Ishikawa (cell line): ENCODE measurements around the gene SLC7A6.

Experiments
- CEBPB ChIP-seq: IDR thresholded peaks from 2 replicates; pipeline ENCODE4 v1.6.1; 2012
- CREB1 ChIP-seq: IDR thresholded peaks from 2 replicates; pipeline ENCODE4 v1.6.1; 2012; ENCODE audit warnings: low read depth
- EGR1 ChIP-seq: IDR thresholded peaks from 2 replicates; pipeline ENCODE4 v1.6.1; 2012
- EP300 ChIP-seq: IDR thresholded peaks from 2 replicates; pipeline ENCODE4 v1.6.1; 2012; ENCODE audit warnings: borderline replicate concordance
- FOXM1 ChIP-seq: IDR thresholded peaks from 2 replicates; pipeline ENCODE4 v1.6.1; 2012; ENCODE audit warnings: low read depth, borderline replicate concordance
- NFIC ChIP-seq: IDR thresholded peaks from 2 replicates; pipeline ENCODE4 v1.6.1; 2012
- RAD21 ChIP-seq: IDR thresholded peaks from 2 replicates; pipeline ENCODE4 v1.6.1; 2012; ENCODE audit warnings: low read depth
- REST ChIP-seq: IDR thresholded peaks from 2 replicates; pipeline ENCODE4 v1.6.1; 2012; ENCODE audit warnings: low read depth, mild to moderate bottlenecking
- TAF1 ChIP-seq: IDR thresholded peaks from 2 replicates; pipeline ENCODE4 v1.6.1; 2012; ENCODE audit warnings: low read depth, mild to moderate bottlenecking
- TCF12 ChIP-seq: IDR thresholded peaks from 2 replicates; pipeline ENCODE4 v1.6.1; 2012; ENCODE audit warnings: low read depth
- YY1 ChIP-seq: IDR thresholded peaks from 2 replicates; pipeline ENCODE4 v1.6.1; 2012; ENCODE audit warnings: low read depth

- TF ChIP-seq TCF12: no peak
- TF ChIP-seq RAD21: no peak
- no peak for TF ChIP-seq REST
- no peak for TF ChIP-seq NFIC
- no peak for TF ChIP-seq TAF1
- TF ChIP-seq CREB1: no peak
- no peak for TF ChIP-seq CEBPB
- no peak for TF ChIP-seq EP300
- TF ChIP-seq FOXM1: no peak
- no peak for TF ChIP-seq YY1
- TF ChIP-seq EGR1: no peak
Observed at GRCh38 chr16:68298907-68299561, 34.7 kb downstream of the SLC7A6 start.
